OCI-LY7 (cell line): ENCODE results near the gene TP53RK.

Experiments used
- CTCF ChIP-seq: fragments of 200-600 bp; sonication (generic); conservative IDR thresholded peaks from 2 replicates; pipeline ENCODE4 v1.5.1; 2014; ENCODE audit warnings: mild to moderate bottlenecking, antibody characterized with exemption, low read length, moderate library complexity, mixed read lengths
- EZH2phosphoT487 ChIP-seq: fragments of 200-600 bp; sonication (generic); IDR thresholded peaks from 2 replicates; pipeline ENCODE4 v1.6.1; 2018; ENCODE audit warnings: low read depth, borderline replicate concordance, mild to moderate bottlenecking, mixed run types, antibody characterized with exemption, low read length, moderate library complexity, mixed read lengths

- TF ChIP-seq CTCF: no peak
- TF ChIP-seq EZH2phosphoT487: no peak
Measured at GRCh38 chr20:46642969-46643343, 46.3 kb downstream of the TP53RK start.
